Chondrocyte (in vitro differentiated cells): ENCODE data around the gene TTLL11. TPM values are rescaled to one million over a fixed set of nuclear protein-coding genes. Genes with fewer than 3 reads are reported as not detected.
"Not testable (repeated sequence)": the region's sequence is repeated elsewhere in the genome, so short reads cannot be mapped to it uniquely, and the experiment has no call there.

ENCODE experiments used
- DNase-seq: peaks from one replicate; pipeline ENCODE4 v3.0.0; 2021; ENCODE audit warnings: mixed read lengths, low spot score
- H3K27ac Mint-ChIP-seq: one replicate; pipeline ENCODE4 v1.8.0; 2021; ENCODE audit warnings: mild to moderate bottlenecking, moderate library complexity, mixed read lengths; ENCODE audit not compliant: unreplicated experiment
- H3K27me3 Mint-ChIP-seq: 2 replicates; pipeline ENCODE4 v1.8.0; 2021; ENCODE audit warnings: low read depth, mixed read lengths
- H3K36me3 Mint-ChIP-seq: 2 replicates; pipeline ENCODE4 v1.8.0; 2021; ENCODE audit warnings: low read depth, mixed read lengths
- H3K4me1 Mint-ChIP-seq: 2 replicates; pipeline ENCODE4 v1.8.0; 2021; ENCODE audit warnings: low read depth, mild to moderate bottlenecking, mixed read lengths
- H3K4me3 Mint-ChIP-seq: one replicate; pipeline ENCODE4 v1.8.0; 2021; ENCODE audit warnings: mild to moderate bottlenecking, moderate library complexity, mixed read lengths; ENCODE audit not compliant: unreplicated experiment
- H3K9me3 Mint-ChIP-seq: 2 replicates; pipeline ENCODE4 v1.8.0; 2021; ENCODE audit warnings: low read depth, mixed read lengths
- CTCF ChIP-seq: fragments of 200-600 bp; sonication (generic); IDR thresholded peaks from 2 replicates; pipeline ENCODE4 v1.5.0; 2021; ENCODE audit warnings: antibody characterized with exemption, mild to moderate bottlenecking, moderate library complexity
- total RNA-seq: library from RNA; stranded (reverse); gene quantifications from 3 replicates; pipeline ENCODE4 v1.2.1, GENCODE V29; 2021

Gene TTLL11
- total RNA-seq, 1 donor from 2014 or later, result 9.1 TPM

- no peaks in the 10 kb centered on the region for H3K36me3 Mint-ChIP-seq
- H3K27ac Mint-ChIP-seq, result no peak overlapping the region
- no peak for TF ChIP-seq CTCF
- no peaks in the 10 kb centered on the region for H3K9me3 Mint-ChIP-seq
- no peak for DNase-seq
- H3K4me3 Mint-ChIP-seq, result no peak overlapping the region
- peaks cover 6% of the 10 kb centered on the region for H3K4me1 Mint-ChIP-seq
- H3K27me3 Mint-ChIP-seq, result peaks cover 17% of the 10 kb centered on the region
Measured at GRCh38 chr9:122120316-122121071, 27.4 kb upstream of the TTLL11 start.

GRCh38 chr9:122119721-122120120 is 26.6 kb upstream of the TTLL11 start:
- Mint-ChIP-seq H3K4me3 (no peak overlapping the region), H3K9me3 (no peaks in the 10 kb centered on the region), H3K36me3 (no peaks in the 10 kb centered on the region), H3K27ac (no peak overlapping the region), H3K27me3 (peaks cover 25% of the 10 kb centered on the region), H3K4me1 (no peaks in the 10 kb centered on the region)
- no peak for TF ChIP-seq CTCF
- DNase-seq, result no peak

- Mint-ChIP-seq H3K4me1 (no peaks in the 10 kb centered on the region), H3K9me3 (no peaks in the 10 kb centered on the region), H3K4me3 (no peak overlapping the region), H3K27ac (no peak overlapping the region), H3K27me3 (peaks cover 24% of the 10 kb centered on the region), H3K36me3 (no peaks in the 10 kb centered on the region)
- no peak for DNase-seq
- TF ChIP-seq CTCF, result no peak
Measured at GRCh38 chr9:122119166-122119521, 26.0 kb upstream of the TTLL11 start.

- no peaks in the 10 kb centered on the region for H3K4me1 Mint-ChIP-seq
- no peak for TF ChIP-seq CTCF
- H3K36me3 Mint-ChIP-seq, result no peaks in the 10 kb centered on the region
- H3K4me3 Mint-ChIP-seq, result no peak overlapping the region
- peaks cover 25% of the 10 kb centered on the region for H3K27me3 Mint-ChIP-seq
- H3K9me3 Mint-ChIP-seq, result no peaks in the 10 kb centered on the region
- no peak overlapping the region for H3K27ac Mint-ChIP-seq
- no peak for DNase-seq
Measured at GRCh38 chr9:122118343-122119165, 25.4 kb upstream of the TTLL11 start.

GRCh38 chr9:122117241-122117640 is 24.1 kb upstream of the TTLL11 start:
- peaks cover 32% of the 10 kb centered on the region for H3K27me3 Mint-ChIP-seq
- H3K4me1 Mint-ChIP-seq, H3K36me3 Mint-ChIP-seq, H3K27ac Mint-ChIP-seq, H3K4me3 Mint-ChIP-seq, H3K9me3 Mint-ChIP-seq, DNase-seq: not testable (repeated sequence)
